Activated CD4-positive, alpha-beta T cell treated with anti-CD3 and anti-CD28 coated beads, Interleukin-2, amount 10 ng/mL, durations not matched to agents 24 days and 14 days (primary cell): ENCODE data around the gene PEBP1. TPM values are rescaled to one million over a fixed set of nuclear protein-coding genes. Genes with fewer than 3 reads are reported as not detected.

Source experiments
- DNase-seq: peaks from one replicate; pipeline ENCODE4 v3.0.0; 2022
- H3K27ac Mint-ChIP-seq: one replicate; pipeline ENCODE4 v1.8.0; 2022; ENCODE audit warnings: mild to moderate bottlenecking, mixed read lengths
- H3K27me3 Mint-ChIP-seq: one replicate; pipeline ENCODE4 v1.8.0; 2022; ENCODE audit warnings: mixed read lengths
- H3K36me3 Mint-ChIP-seq: one replicate; pipeline ENCODE4 v1.8.0; 2022; ENCODE audit warnings: low read depth, mild to moderate bottlenecking, mixed read lengths
- H3K4me1 Mint-ChIP-seq: one replicate; pipeline ENCODE4 v1.8.0; 2021; ENCODE audit warnings: mixed read lengths
- H3K4me3 Mint-ChIP-seq: one replicate; pipeline ENCODE4 v1.8.0; 2022; ENCODE audit warnings: mild to moderate bottlenecking, moderate library complexity, mixed read lengths
- H3K9me3 Mint-ChIP-seq: one replicate; pipeline ENCODE4 v1.8.0; 2021; ENCODE audit warnings: mixed read lengths
- intact Hi-C: fragments of 100-400 bp; cut with micrococcal nuclease; formaldehyde crosslinking; loops from one replicate; pipeline ENCODE4 v1.15.1; 2023
- total RNA-seq: library from RNA; stranded (reverse); gene quantifications from 2 replicates; pipeline ENCODE4 v1.2.3, GENCODE V29; 2022

Gene PEBP1
- total RNA-seq, 1 donor from 2014 or later, result 209 TPM

- no peaks in the 10 kb centered on the region for H3K9me3 Mint-ChIP-seq
- H3K36me3 Mint-ChIP-seq, result peaks cover 59% of the 10 kb centered on the region
- no peak overlapping the region for H3K27ac Mint-ChIP-seq
These were observed 9.9 kb downstream of the PEBP1 start for GRCh38 chr12:118145798-118146156.

GRCh38 chr12:118148287-118148686 lies 12.4 kb downstream of the PEBP1 start:
- H3K9me3 Mint-ChIP-seq, result no peaks in the 10 kb centered on the region
- intact Hi-C loops, result no loop called here
- H3K27me3 Mint-ChIP-seq, result no peaks in the 10 kb centered on the region
- H3K4me3 Mint-ChIP-seq, result no peak overlapping the region
- DNase-seq, result no peak
- peaks cover 54% of the 10 kb centered on the region for H3K36me3 Mint-ChIP-seq
- H3K27ac Mint-ChIP-seq, result no peak overlapping the region
- no peaks in the 10 kb centered on the region for H3K4me1 Mint-ChIP-seq

More at GRCh38 chr12:118145798-118146156, 9.9 kb downstream of the PEBP1 start:
- intact Hi-C loops, result no loop called here
- Mint-ChIP-seq H3K4me1 (peaks cover 3% of the 10 kb centered on the region), H3K27me3 (no peaks in the 10 kb centered on the region), H3K4me3 (no peak overlapping the region)
- no peak for DNase-seq

DNA sequence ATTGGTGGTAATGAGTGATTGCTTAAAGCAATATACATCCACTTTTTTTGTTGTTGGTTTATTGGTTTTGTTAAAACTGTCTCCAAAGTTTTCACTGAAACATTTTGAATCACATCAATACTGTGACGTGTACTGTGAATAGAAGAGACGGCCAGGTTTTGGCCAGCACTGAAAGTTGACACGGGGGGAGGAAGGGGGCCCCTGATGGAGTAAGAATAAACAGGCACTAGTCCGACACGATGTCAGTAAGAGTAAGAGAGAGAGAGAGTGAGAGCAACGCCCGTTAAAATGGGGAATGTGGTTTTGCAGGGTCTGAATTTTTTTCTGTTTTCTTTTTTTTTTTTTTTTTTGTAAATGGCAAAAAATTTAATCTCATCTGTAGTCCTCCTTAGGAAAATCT lies 14.7 kb downstream of the PEBP1 start:
- Mint-ChIP-seq H3K27ac (no peak overlapping the region), H3K36me3 (peaks cover 35% of the 10 kb centered on the region), H3K4me3 (no peak overlapping the region), H3K4me1 (no peaks in the 10 kb centered on the region), H3K9me3 (no peaks in the 10 kb centered on the region), H3K27me3 (no peaks in the 10 kb centered on the region)
- no peak for DNase-seq
- intact Hi-C loops, result no loop called here

GRCh38 chr12:118151755-118152154 lies 15.8 kb downstream of the PEBP1 start:
- Mint-ChIP-seq H3K27ac (no peak overlapping the region), H3K9me3 (no peaks in the 10 kb centered on the region), H3K4me1 (no peaks in the 10 kb centered on the region), H3K27me3 (no peaks in the 10 kb centered on the region), H3K36me3 (peaks cover 32% of the 10 kb centered on the region), H3K4me3 (no peak overlapping the region)
- no peak for DNase-seq
- intact Hi-C loops, result no loop called here

DNA sequence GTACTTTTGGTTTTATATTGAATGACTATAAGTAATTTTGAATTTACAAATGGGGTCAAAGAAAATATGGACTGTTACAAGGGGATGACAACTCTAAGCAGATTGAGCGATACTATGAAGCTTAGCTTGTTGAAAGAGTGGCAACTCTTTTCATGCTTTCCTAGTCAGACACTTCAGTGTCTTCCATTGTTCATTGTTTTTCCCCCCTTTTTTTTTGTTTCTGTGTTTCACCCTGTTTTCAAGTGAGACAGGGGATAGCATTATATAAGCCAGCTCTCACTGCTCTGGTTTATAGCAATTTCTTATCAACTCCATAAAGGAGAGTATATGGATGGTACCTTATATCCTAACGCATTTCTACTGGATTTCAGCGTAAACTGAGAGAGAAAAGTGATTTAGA lies 24.6 kb downstream of the PEBP1 start:
- Mint-ChIP-seq H3K9me3 (no peaks in the 10 kb centered on the region), H3K4me1 (peaks cover 6% of the 10 kb centered on the region), H3K36me3 (peaks cover 34% of the 10 kb centered on the region), H3K27me3 (no peaks in the 10 kb centered on the region), H3K27ac (no peak overlapping the region), H3K4me3 (no peak overlapping the region)
- no peak for DNase-seq
- intact Hi-C loops, result no loop called here

- DNase-seq, result no peak
- intact Hi-C loops, result loop anchor here (1.0 kb wide), 1 partner anchor 211 kb away; the partner anchor contains the start of gene SUDS3
These were observed 29.0 kb downstream of the PEBP1 start for GRCh38 chr12:118164798-118165486.

GRCh38 chr12:118166946-118167345 lies 31.0 kb downstream of the PEBP1 start:
- no peak overlapping the region for H3K4me3 Mint-ChIP-seq
- no peaks in the 10 kb centered on the region for H3K27me3 Mint-ChIP-seq
- peaks cover 53% of the 10 kb centered on the region for H3K36me3 Mint-ChIP-seq
- no peak overlapping the region for H3K27ac Mint-ChIP-seq
- H3K9me3 Mint-ChIP-seq, result no peaks in the 10 kb centered on the region
- DNase-seq, result no peak
- intact Hi-C loops, result no loop called here
- H3K4me1 Mint-ChIP-seq, result peaks cover 16% of the 10 kb centered on the region

More at GRCh38 chr12:118164798-118165486, 29.0 kb downstream of the PEBP1 start:
- H3K4me3 Mint-ChIP-seq, result no peak overlapping the region
- H3K27ac Mint-ChIP-seq, result no peak overlapping the region
- H3K4me1 Mint-ChIP-seq, result peaks cover 16% of the 10 kb centered on the region
- no peaks in the 10 kb centered on the region for H3K9me3 Mint-ChIP-seq
- peaks cover 55% of the 10 kb centered on the region for H3K36me3 Mint-ChIP-seq
- H3K27me3 Mint-ChIP-seq, result no peaks in the 10 kb centered on the region

- Mint-ChIP-seq H3K27me3 (no peaks in the 10 kb centered on the region), H3K27ac (no peak overlapping the region)
These were observed 40.0 kb downstream of the PEBP1 start for GRCh38 chr12:118175823-118176447.

GRCh38 chr12:118183155-118183554 lies 47.2 kb downstream of the PEBP1 start:
- intact Hi-C loops, result loop anchor here (5.0 kb wide), 2 partner anchors 46 to 174 kb away; partner anchors contain the start of gene PEBP1
- Mint-ChIP-seq H3K4me1 (peaks cover 8% of the 10 kb centered on the region), H3K4me3 (no peak overlapping the region), H3K27me3 (no peaks in the 10 kb centered on the region), H3K9me3 (no peaks in the 10 kb centered on the region), H3K27ac (no peak overlapping the region), H3K36me3 (peaks cover 21% of the 10 kb centered on the region)
- DNase-seq, result no peak

More at GRCh38 chr12:118175823-118176447, 40.0 kb downstream of the PEBP1 start:
- Mint-ChIP-seq H3K36me3 (peaks cover 48% of the 10 kb centered on the region), H3K9me3 (no peaks in the 10 kb centered on the region), H3K4me1 (no peaks in the 10 kb centered on the region), H3K4me3 (no peak overlapping the region)
- DNase-seq, result no peak
- intact Hi-C loops, result no loop called here

GRCh38 chr12:118183711-118184110 lies 47.8 kb downstream of the PEBP1 start:
- Mint-ChIP-seq H3K36me3 (peaks cover 17% of the 10 kb centered on the region), H3K27me3 (no peaks in the 10 kb centered on the region), H3K4me1 (peaks cover 8% of the 10 kb centered on the region), H3K27ac (no peak overlapping the region), H3K4me3 (no peak overlapping the region), H3K9me3 (no peaks in the 10 kb centered on the region)
- DNase-seq, result no peak
- intact Hi-C loops, result loop anchor here (5.0 kb wide), 2 partner anchors 46 to 174 kb away; partner anchors contain the start of gene PEBP1

GRCh38 chr12:118185602-118186397 lies 49.9 kb downstream of the PEBP1 start:
- H3K36me3 Mint-ChIP-seq, result peaks cover 16% of the 10 kb centered on the region
- no peak for DNase-seq
- H3K4me3 Mint-ChIP-seq, result no peak overlapping the region
- H3K9me3 Mint-ChIP-seq, result no peaks in the 10 kb centered on the region
- no peaks in the 10 kb centered on the region for H3K27me3 Mint-ChIP-seq
- peaks cover 8% of the 10 kb centered on the region for H3K4me1 Mint-ChIP-seq
- no peak overlapping the region for H3K27ac Mint-ChIP-seq
- intact Hi-C loops, result no loop called here

- Mint-ChIP-seq H3K4me3 (no peak overlapping the region), H3K36me3 (peaks cover 9% of the 10 kb centered on the region), H3K27me3 (no peaks in the 10 kb centered on the region), H3K4me1 (peaks cover 4% of the 10 kb centered on the region), H3K27ac (no peak overlapping the region), H3K9me3 (no peaks in the 10 kb centered on the region)
- DNase-seq, result no peak
- intact Hi-C loops, result no loop called here
These were observed 52.0 kb downstream of the PEBP1 start for GRCh38 chr12:118187751-118188435.

- H3K27ac Mint-ChIP-seq, result no peak overlapping the region
- intact Hi-C loops, result no loop called here
- peaks cover 4% of the 10 kb centered on the region for H3K4me1 Mint-ChIP-seq
- DNase-seq, result no peak
- H3K4me3 Mint-ChIP-seq, result no peak overlapping the region
- no peaks in the 10 kb centered on the region for H3K9me3 Mint-ChIP-seq
- H3K36me3 Mint-ChIP-seq, result peaks cover 9% of the 10 kb centered on the region
- H3K27me3 Mint-ChIP-seq, result no peaks in the 10 kb centered on the region
These were observed 52.9 kb downstream of the PEBP1 start for GRCh38 chr12:118188690-118189371.
